Type B pancreatic cell (in vitro differentiated cells): ENCODE measurements around the gene PTPN23. TPM values are rescaled to one million over a fixed set of nuclear protein-coding genes. Genes with fewer than 3 reads are reported as not detected.
A peak's percentile ranks its signal among the peaks of the same experiment; 100 is the strongest.

Source experiments
- DNase-seq: peaks from one replicate; pipeline ENCODE4 v3.0.0; 2021; ENCODE audit warnings: mixed read lengths; ENCODE audit not compliant: unreplicated experiment; ENCODE audit errors: extremely low spot score
- H3K27ac Mint-ChIP-seq: 2 replicates; pipeline ENCODE4 v1.8.0; 2021; ENCODE audit warnings: mild to moderate bottlenecking, mixed read lengths
- H3K27me3 Mint-ChIP-seq: 2 replicates; pipeline ENCODE4 v1.8.0; 2021; ENCODE audit warnings: mixed read lengths
- H3K36me3 Mint-ChIP-seq: 2 replicates; pipeline ENCODE4 v1.8.0; 2021; ENCODE audit warnings: mixed read lengths
- H3K4me1 Mint-ChIP-seq: one replicate; pipeline ENCODE4 v1.8.0; 2021; ENCODE audit warnings: mixed read lengths; ENCODE audit not compliant: unreplicated experiment
- H3K4me3 Mint-ChIP-seq: 2 replicates; pipeline ENCODE4 v1.8.0; 2021; ENCODE audit warnings: mild to moderate bottlenecking, mixed read lengths
- H3K9me3 Mint-ChIP-seq: 2 replicates; pipeline ENCODE4 v1.8.0; 2021; ENCODE audit warnings: mixed read lengths
- CTCF ChIP-seq: fragments of 200-600 bp; sonication (generic); conservative IDR thresholded peaks from 2 replicates; pipeline ENCODE4 v1.5.0; 2021; ENCODE audit warnings: antibody characterized with exemption, mild to moderate bottlenecking
- total RNA-seq: library from RNA; stranded (reverse); gene quantifications from 2 replicates; pipeline ENCODE4 v1.2.1, GENCODE V29; 2021; ENCODE audit warnings: low replicate concordance

The PTPN23 gene
- total RNA-seq, 1 donor from 2014 or later: 52.5 TPM

- Mint-ChIP-seq H3K4me1 (peaks cover 4% of the 10 kb centered on the region), H3K9me3 (no peaks in the 10 kb centered on the region), H3K27ac (no peak overlapping the region), H3K36me3 (peaks cover 14% of the 10 kb centered on the region), H3K27me3 (no peaks in the 10 kb centered on the region), H3K4me3 (no peak overlapping the region)
- TF ChIP-seq CTCF: no peak
- no peak for DNase-seq
Measured at GRCh38 chr3:47414161-47414564, 33.3 kb downstream of the PTPN23 start.

GRCh38 chr3:47414666-47415587, 34.1 kb downstream of the PTPN23 start:
- Mint-ChIP-seq H3K4me1 (peaks cover 4% of the 10 kb centered on the region), H3K27ac (peak overlapping the region; percentile 41), H3K4me3 (no peak overlapping the region), H3K27me3 (no peaks in the 10 kb centered on the region), H3K36me3 (peaks cover 14% of the 10 kb centered on the region), H3K9me3 (no peaks in the 10 kb centered on the region)
- TF ChIP-seq CTCF: no peak
- DNase-seq: no peak

- H3K9me3 Mint-ChIP-seq: no peaks in the 10 kb centered on the region
- no peak for DNase-seq
- H3K27ac Mint-ChIP-seq: peak overlapping the region; percentile 51
- H3K4me3 Mint-ChIP-seq: no peak overlapping the region
- no peaks in the 10 kb centered on the region for H3K27me3 Mint-ChIP-seq
- no peak for TF ChIP-seq CTCF
- peaks cover 7% of the 10 kb centered on the region for H3K4me1 Mint-ChIP-seq
- H3K36me3 Mint-ChIP-seq: peaks cover 16% of the 10 kb centered on the region
Measured at GRCh38 chr3:47416041-47416440, 35.2 kb downstream of the PTPN23 start.

- Mint-ChIP-seq H3K4me3 (no peak overlapping the region), H3K36me3 (peaks cover 10% of the 10 kb centered on the region), H3K9me3 (no peaks in the 10 kb centered on the region), H3K27me3 (no peaks in the 10 kb centered on the region), H3K27ac (peak overlapping the region; percentile 50), H3K4me1 (peaks cover 7% of the 10 kb centered on the region)
- no peak for DNase-seq
- TF ChIP-seq CTCF: peak; percentile 49
Measured at GRCh38 chr3:47418167-47419082, 37.6 kb downstream of the PTPN23 start.

GRCh38 chr3:47419083-47420043, 38.5 kb downstream of the PTPN23 start:
- Mint-ChIP-seq H3K9me3 (no peaks in the 10 kb centered on the region), H3K27ac (peak overlapping the region; percentile 50), H3K27me3 (no peaks in the 10 kb centered on the region), H3K4me1 (peaks cover 7% of the 10 kb centered on the region), H3K4me3 (no peak overlapping the region), H3K36me3 (peaks cover 9% of the 10 kb centered on the region)
- DNase-seq: no peak
- TF ChIP-seq CTCF: no peak
